ENCODE results near the gene VPS18.

Gene VPS18

DNA sequence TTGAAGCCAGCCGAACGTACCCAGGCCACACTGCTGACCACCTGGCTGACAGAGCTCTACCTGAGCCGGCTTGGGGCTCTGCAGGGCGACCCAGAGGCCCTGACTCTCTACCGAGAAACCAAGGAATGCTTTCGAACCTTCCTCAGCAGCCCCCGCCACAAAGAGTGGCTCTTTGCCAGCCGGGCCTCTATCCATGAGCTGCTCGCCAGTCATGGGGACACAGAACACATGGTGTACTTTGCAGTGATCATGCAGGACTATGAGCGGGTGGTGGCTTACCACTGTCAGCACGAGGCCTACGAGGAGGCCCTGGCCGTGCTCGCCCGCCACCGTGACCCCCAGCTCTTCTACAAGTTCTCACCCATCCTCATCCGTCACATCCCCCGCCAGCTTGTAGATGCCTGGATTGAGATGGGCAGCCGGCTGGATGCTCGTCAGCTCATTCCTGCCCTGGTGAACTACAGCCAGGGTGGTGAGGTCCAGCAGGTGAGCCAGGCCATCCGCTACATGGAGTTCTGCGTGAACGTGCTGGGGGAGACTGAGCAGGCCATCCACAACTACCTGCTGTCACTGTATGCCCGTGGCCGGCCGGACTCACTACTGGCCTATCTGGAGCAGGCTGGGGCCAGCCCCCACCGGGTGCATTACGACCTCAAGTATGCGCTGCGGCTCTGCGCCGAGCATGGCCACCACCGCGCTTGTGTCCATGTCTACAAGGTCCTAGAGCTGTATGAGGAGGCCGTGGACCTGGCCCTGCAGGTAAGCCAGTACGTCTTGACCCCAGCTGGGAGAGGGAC lies 6.2 kb downstream of the VPS18 start:
- DNase-seq = no peak

DNA sequence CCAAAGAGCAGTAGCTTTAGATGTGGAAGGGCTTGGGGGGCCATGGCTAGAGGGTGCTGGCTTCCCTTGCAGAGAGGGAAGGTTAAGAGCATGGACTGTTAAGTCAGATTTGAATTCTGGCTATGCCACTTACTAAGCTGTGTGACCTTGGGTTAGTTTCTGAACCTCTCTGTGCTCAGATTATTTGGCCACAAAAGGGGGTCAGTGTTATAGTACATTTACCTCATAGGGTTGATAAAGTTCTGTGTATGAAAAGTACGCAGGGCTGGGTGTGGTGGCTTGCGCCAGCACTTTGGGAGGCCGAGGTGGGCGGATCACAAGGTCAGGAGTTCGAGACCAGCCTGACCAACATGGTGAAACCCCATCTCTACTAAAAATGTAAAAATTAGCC lies 6.8 kb downstream of the VPS18 start:
- no peak for DNase-seq

GRCh38 chr15:40902605-40903561 lies 8.6 kb downstream of the VPS18 start:
- DNase-seq = no peak

DNA sequence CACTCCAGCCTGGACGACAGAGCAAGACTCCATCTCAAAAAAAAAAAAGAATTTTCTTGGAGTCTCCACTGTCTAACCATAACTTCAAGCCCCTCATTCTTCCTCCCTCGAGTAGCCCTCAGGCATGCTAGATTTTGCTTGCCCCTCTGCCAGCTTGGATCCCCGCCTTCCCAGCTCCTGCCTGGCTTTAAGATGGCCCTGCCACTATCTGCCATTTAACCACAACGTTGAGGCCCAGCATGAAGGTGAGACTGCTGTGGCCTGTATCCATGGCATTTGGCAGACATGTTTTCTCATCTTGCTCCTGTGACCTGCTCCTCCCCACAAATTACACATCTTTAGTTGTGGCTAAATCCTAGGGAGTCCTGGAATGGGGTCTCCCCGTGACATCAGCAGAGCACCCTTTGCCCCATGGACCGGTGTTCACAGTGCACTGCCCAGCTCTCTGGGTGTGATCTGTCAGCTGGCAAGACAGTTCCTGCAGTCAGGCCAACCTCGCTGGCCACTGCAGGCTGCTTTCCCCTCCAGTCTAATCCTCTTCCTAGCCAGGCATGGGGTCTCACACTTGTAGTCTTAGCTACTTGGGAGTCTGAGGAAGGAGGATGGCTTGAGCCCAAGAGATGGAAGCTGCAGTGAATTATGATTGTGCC lies 10.4 kb downstream of the VPS18 start:
- no peak for DNase-seq

DNA sequence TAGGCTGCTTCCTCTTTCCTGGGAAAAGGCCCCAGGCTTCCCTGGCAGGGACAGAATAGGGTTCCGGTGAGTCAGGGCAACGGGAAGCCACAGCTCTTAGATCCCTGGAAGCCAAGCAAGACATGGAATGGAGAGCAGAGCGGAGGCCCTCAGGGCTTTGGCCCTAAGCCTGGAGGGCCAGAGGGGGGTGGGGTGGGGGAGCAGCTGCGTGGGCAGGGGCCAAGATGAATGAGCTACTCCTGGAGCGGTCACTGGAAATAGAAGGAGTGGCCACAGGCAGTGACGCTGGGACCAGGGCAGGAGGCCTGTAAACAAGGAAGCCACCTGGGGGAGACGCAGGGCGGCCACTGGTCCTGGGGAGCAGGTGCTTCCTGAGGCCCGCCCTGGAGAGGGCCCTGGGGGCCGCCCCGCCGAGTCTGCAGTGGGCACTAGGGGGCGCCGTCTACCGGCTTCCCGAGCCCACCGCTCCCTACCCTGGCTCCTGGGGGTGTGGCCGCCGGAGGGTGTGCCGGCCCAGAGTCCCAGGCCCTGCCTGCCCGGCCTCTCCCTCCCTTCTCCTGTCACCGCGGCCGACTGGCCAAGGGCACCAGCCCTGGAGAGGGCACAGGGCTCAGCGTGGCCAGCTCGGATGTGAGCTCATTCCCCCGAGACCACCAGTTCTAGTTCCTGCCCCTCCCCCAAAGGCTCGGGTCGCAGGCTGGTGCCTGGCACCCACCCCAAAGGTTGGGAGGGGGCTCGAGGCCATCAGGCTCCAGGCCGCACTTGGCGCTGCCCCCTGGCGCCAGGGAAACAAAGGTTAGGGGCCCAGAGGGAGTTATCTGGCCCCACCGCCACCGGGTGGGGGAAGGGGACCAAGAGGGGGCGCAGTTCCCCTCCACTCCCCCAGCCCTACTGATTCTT lies 12.1 kb downstream of the VPS18 start:
- DNase-seq = peak; percentile 68

DNA sequence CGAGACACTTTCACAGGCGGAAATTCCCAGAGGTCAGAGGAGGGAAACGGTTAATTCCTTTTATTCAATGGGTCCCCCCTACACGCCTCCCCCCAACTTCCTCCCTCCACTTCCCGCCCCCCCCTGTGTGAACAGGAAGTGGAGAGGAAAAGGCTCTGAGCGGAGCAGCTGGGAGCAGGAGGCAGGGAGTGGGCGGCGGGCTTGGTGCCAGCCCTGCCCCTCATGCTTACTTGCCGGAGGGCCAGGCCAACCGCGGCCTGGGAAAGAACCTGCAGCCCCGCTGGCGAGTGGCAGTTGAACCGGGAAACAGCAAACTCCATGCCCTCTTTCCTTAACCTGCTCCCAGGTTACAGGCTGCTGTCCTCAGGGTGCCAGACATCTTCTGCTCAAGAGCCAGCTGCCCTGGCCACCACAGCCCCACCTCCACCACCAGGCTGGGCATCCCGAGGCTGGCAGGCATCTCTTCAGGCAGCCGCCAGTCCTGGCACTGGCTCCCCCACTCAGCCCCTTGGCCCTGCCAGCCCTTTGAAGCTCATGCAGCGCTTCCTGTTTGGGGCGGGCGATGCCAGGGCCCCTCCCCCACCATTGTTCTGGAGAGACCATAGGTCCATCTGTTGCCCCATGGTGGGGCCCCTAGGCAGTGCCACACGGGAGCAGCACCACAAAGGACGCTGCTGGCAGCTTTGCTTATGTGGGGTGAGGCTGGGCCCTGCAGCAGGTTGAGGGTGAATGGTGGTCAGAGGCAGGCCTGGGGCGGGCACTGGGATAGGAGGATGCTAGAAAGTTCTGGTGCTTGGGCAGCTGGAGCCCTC lies 12.9 kb downstream of the VPS18 start:
- peak; percentile 50 for DNase-seq

DNA sequence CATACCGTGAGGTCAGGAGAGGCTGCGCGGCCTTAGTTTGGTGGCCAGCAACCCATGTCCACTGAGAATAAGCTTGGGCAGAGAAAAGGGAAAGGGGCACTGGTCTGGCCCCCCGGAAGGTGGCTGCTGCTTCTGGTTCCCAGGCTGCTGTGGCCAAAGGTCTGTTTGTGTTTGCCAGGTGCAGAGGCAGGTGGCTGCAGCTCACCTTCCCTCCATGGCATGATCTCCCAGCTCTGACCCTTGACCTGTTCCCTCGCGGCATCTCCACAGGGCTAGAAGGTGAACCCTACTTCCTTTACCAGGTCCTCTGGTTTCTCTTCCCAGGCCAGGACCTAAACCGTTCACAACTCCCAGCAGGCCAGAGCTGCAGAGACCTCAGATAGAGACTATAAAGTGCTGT lies 13.8 kb downstream of the VPS18 start:
- no peak for DNase-seq

- no peak for DNase-seq
These were observed 15.7 kb downstream of the VPS18 start for GRCh38 chr15:40909662-40910630.

GRCh38 chr15:40911141-40911540 lies 16.9 kb downstream of the VPS18 start:
- DNase-seq = no peak

- DNase-seq = no peak
These were observed 17.4 kb downstream of the VPS18 start for GRCh38 chr15:40911693-40912092.

GRCh38 chr15:40912478-40912877 lies 18.2 kb downstream of the VPS18 start:
- DNase-seq = no peak

GRCh38 chr15:40914013-40914412 lies 19.8 kb downstream of the VPS18 start:
- DNase-seq = no peak

GRCh38 chr15:40914486-40914885 lies 20.2 kb downstream of the VPS18 start:
- no peak for DNase-seq

DNA sequence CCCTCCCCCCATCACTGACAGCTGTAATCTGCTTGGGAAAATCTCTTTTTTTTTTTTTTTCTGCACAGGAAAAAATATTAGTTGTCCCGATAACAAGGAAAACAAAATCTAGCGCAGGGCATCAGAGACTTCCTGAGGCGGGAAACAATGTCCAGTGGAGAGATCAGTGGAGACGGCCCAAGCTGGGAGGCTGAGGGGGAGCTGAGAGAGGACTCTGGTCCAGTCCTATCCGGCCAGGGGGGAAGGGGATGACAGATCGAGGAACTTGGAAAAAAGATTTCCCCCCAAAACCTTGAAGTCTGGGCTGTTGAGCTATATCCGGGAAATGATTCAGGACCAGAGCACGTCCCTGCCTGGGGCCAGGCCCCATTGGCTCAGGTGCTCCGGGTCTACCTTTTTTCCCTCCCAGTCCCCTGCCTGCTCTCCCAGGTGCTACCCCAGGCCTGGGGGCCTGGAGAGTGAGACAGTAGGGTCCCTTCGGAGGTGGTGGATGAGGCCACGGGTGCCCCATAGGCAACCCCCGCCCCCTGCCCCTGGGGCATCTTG lies 20.9 kb downstream of the VPS18 start:
- no peak for DNase-seq

DNA sequence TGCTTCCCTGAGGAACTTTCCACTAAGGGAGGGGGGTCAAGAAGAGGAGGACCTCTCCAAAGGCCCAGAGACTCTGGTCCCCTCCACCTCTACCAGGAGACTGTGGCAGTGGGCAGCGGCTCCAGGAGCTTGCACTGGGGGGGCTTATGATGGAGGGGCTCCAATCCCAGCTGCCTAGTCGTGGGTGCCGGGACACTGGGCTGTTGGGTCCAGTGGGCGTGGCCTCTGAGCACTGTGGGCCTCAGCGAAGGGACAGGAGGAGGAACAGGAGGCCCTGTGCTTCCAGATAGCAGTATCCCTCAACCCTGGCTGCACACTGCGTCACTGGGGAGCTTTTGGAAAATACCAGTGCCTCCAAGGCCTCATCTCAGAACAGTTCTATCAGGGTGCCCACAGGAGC lies 21.4 kb downstream of the VPS18 start:
- DNase-seq = no peak

- no peak for DNase-seq
These were observed 23.3 kb downstream of the VPS18 start for GRCh38 chr15:40917585-40917984.

- DNase-seq = no peak
These were observed 24.0 kb downstream of the VPS18 start for GRCh38 chr15:40918146-40918798.

DNA sequence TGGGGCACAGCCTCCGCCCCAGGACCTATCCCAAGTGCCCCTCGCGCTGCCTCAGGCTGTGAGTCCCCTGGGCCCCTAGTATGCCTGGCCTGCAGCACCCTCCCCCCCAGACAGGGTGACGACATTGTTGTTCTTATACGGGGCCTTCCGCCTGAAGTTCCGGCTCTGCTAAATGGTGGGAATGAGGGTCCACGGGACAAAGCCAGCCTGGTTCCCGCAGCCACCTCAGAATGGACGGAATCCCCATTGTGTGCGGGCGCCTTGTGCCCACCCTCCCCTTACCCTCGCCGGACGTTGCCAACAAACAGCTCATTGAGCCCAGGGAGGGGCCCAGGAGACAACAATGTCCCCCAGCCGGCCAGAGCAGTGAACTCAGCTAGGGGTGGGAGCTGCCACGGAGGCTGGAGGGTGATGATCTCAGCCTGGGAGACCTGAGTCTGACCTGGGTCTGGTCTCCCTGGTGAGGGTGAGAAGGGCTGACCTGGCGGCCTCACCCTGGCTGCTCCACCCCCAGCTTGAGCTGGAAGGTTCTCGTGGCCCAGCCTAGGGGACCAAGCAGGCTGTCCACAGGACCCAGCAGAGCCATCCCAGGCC lies 24.6 kb downstream of the VPS18 start:
- DNase-seq = no peak
